CD14-positive monocyte (primary cell): ENCODE measurements around the gene TBC1D22A. TPM values are rescaled to one million over a fixed set of nuclear protein-coding genes. Genes with fewer than 3 reads are reported as not detected.

Experiments used
- DNase-seq, 3 donors: peaks; one replicate each; pipeline ENCODE4 v3.0.0-alpha.2; 2011 to 2022
- H2AFZ ChIP-seq: 2 replicates; pipeline ENCODE4 v1.6.0; 2012; ENCODE audit warnings: mild to moderate bottlenecking, low read depth, low read length, inconsistent platforms; ENCODE audit not compliant: insufficient read depth, poor library complexity, severe bottlenecking
- H3K27ac ChIP-seq, 2 donors: 1 replicate in 1 of 2; 2 replicates in 1 of 2; pipeline ENCODE4 v1.5.1; 2012 to 2013; ENCODE audit warnings: low read length in 2 of 2, control low read depth in 1 of 2, inconsistent platforms in 1 of 2, low read depth in 1 of 2, mild to moderate bottlenecking in 1 of 2
- H3K27me3 ChIP-seq, 2 donors: one replicate each; pipeline versions ENCODE4 v1.6.0 to v1.6.1; 2011 to 2013; ENCODE audit warnings: low read length in 2 of 2; ENCODE audit not compliant: control insufficient read depth in 2 of 2, insufficient read depth in 2 of 2
- H3K36me3 ChIP-seq, 2 donors: replicated peaks in 1 of 2; 1 replicate in 1 of 2; 2 replicates in 1 of 2; pipeline versions ENCODE4 v1.5.1 to v1.6.1; 2012 to 2013; ENCODE audit warnings: low read length in 2 of 2, control low read depth in 1 of 2, inconsistent platforms in 1 of 2, mild to moderate bottlenecking in 1 of 2; ENCODE audit not compliant: insufficient read depth in 2 of 2, control insufficient read depth in 1 of 2
- H3K4me1 ChIP-seq, 2 donors: 1 replicate in 1 of 2; 2 replicates in 1 of 2; pipeline versions ENCODE4 v1.5.1 to v1.6.1; 2012 to 2013; ENCODE audit warnings: low read length in 2 of 2, control low read depth in 1 of 2, inconsistent platforms in 1 of 2, mild to moderate bottlenecking in 1 of 2, moderate library complexity in 1 of 2; ENCODE audit not compliant: insufficient read depth in 2 of 2, control insufficient read depth in 1 of 2
- H3K4me2 ChIP-seq: replicated peaks from 2 replicates; pipeline ENCODE3; 2012; ENCODE audit warnings: low read length, moderate library complexity, mild to moderate bottlenecking; ENCODE audit not compliant: poor library complexity, severe bottlenecking; ENCODE audit errors: extremely low read depth
- H3K4me3 ChIP-seq, 3 experiments: fragments of 200-600 bp in 1 of 3; sonication (generic) in 1 of 3; replicated peaks in 1 of 3; 1 replicate in 2 of 3; 2 replicates in 1 of 3; pipeline ENCODE4 v1.5.1; 2011 to 2013; ENCODE audit warnings: low read length in 3 of 3, mild to moderate bottlenecking in 3 of 3, control low read depth in 2 of 3, low read depth in 2 of 3, inconsistent platforms in 1 of 3, moderate library complexity in 1 of 3
- H3K79me2 ChIP-seq: 2 replicates; pipeline ENCODE4 v1.6.0; 2012; ENCODE audit warnings: mild to moderate bottlenecking, control low read depth, inconsistent platforms, low read length, moderate library complexity; ENCODE audit not compliant: insufficient read depth
- H3K9ac ChIP-seq: 2 replicates; pipeline ENCODE4 v1.6.0; 2017; ENCODE audit warnings: low read length, mild to moderate bottlenecking; ENCODE audit not compliant: insufficient read depth, poor library complexity, severe bottlenecking
- H3K9me3 ChIP-seq, 2 donors: replicated peaks in 1 of 2; 1 replicate in 1 of 2; 2 replicates in 1 of 2; pipeline versions ENCODE4 v1.5.1 to v1.6.1; 2012 to 2013; ENCODE audit warnings: low read length in 2 of 2, control low read depth in 1 of 2; ENCODE audit not compliant: control insufficient read depth in 1 of 2, insufficient read depth in 1 of 2
- H4K20me1 ChIP-seq: 2 replicates; pipeline ENCODE4 v1.6.0; 2012; ENCODE audit warnings: mild to moderate bottlenecking, low read length, control low read depth, moderate library complexity; ENCODE audit not compliant: insufficient read depth
- H3K27ac Mint-ChIP-seq, 7 donors: one replicate each; pipeline ENCODE4 v1.8.0; 2020; ENCODE audit warnings: mild to moderate bottlenecking in 7 of 7, mixed read lengths in 7 of 7, moderate library complexity in 6 of 7, inconsistent platforms in 2 of 7
- H3K27me3 Mint-ChIP-seq, 3 donors: one replicate each; pipeline ENCODE4 v1.8.0; 2021 to 2022; ENCODE audit warnings: low read depth in 3 of 3, mild to moderate bottlenecking in 3 of 3, mixed read lengths in 3 of 3, moderate library complexity in 3 of 3, inconsistent platforms in 1 of 3
- H3K36me3 Mint-ChIP-seq, 2 donors: one replicate each; pipeline ENCODE4 v1.8.0; 2020; ENCODE audit warnings: mixed read lengths in 2 of 2, inconsistent platforms in 1 of 2, mild to moderate bottlenecking in 1 of 2
- H3K4me1 Mint-ChIP-seq: one replicate; pipeline ENCODE4 v1.8.0; 2020; ENCODE audit warnings: mild to moderate bottlenecking, mixed read lengths
- H3K4me3 Mint-ChIP-seq, 2 donors: one replicate each; pipeline ENCODE4 v1.8.0; 2020; ENCODE audit warnings: mild to moderate bottlenecking in 2 of 2, mixed read lengths in 2 of 2, moderate library complexity in 1 of 2
- H3K9me3 Mint-ChIP-seq, 7 donors: one replicate each; pipeline ENCODE4 v1.8.0; 2020 to 2022; ENCODE audit warnings: mixed read lengths in 7 of 7, mild to moderate bottlenecking in 6 of 7, moderate library complexity in 6 of 7, inconsistent platforms in 2 of 7
- WGBS: methylation state at CpG from one replicate; pipeline ENCODE4 v1.1.5; 2013; ENCODE audit warnings: missing lambda C conversion rate; ENCODE audit not compliant: insufficient coverage; 5-methylcytosine and 5-hydroxymethylcytosine counted together
- intact Hi-C, 2 donors: fragments of 100-400 bp; cut with micrococcal nuclease; formaldehyde crosslinking; loops; one replicate each; pipeline versions ENCODE4 v1.15.0 to v1.15.1; 2023
- polyA plus RNA-seq, 3 donors: library from polyadenylated mRNA; depleted of rRNA in 1 of 3; unstranded in 2 of 3; stranded (reverse) in 1 of 3; fragments of 300-500 nt in 2 of 3; fragments of >200 nt in 1 of 3; fragmentation: Illumina TruSeq in 2 of 3; gene quantifications; 1 replicate in 2 of 3; 2 replicates in 1 of 3; pipeline ENCODE4 v1.2.3, GENCODE V29; 2012 to 2021
- TF ChIP-seq, protein P1 (sequence below): fragments of 200-600 bp; IDR thresholded peaks from one replicate; pipeline ENCODE4 v1.8.0; 2022; ENCODE audit warnings: antibody characterized with exemption, mild to moderate bottlenecking

TBC1D22A gene
- polyA plus RNA-seq, 3 donors: 25.9 to 36.2 (median 29.5) TPM

- TF ChIP-seq, protein P1, sequence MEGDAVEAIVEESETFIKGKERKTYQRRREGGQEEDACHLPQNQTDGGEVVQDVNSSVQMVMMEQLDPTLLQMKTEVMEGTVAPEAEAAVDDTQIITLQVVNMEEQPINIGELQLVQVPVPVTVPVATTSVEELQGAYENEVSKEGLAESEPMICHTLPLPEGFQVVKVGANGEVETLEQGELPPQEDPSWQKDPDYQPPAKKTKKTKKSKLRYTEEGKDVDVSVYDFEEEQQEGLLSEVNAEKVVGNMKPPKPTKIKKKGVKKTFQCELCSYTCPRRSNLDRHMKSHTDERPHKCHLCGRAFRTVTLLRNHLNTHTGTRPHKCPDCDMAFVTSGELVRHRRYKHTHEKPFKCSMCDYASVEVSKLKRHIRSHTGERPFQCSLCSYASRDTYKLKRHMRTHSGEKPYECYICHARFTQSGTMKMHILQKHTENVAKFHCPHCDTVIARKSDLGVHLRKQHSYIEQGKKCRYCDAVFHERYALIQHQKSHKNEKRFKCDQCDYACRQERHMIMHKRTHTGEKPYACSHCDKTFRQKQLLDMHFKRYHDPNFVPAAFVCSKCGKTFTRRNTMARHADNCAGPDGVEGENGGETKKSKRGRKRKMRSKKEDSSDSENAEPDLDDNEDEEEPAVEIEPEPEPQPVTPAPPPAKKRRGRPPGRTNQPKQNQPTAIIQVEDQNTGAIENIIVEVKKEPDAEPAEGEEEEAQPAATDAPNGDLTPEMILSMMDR: no peak
Observed at GRCh38 chr22:46730568-46731245, 31.7 kb upstream of the TBC1D22A start.

GRCh38 chr22:46731246-46732040, 31.0 kb upstream of the TBC1D22A start:
- no peaks in the 10 kb centered on the region for H3K9me3 Mint-ChIP-seq
- no peak overlapping the region for H3K4me2 ChIP-seq
- TF ChIP-seq, protein P1: no peak
- intact Hi-C loops: loop anchor here in 1 of 2 donors (10.0 kb wide), 1 partner anchor 137 kb away; no protein-coding TSS in a partner anchor
- no peak overlapping the region for H3K9ac ChIP-seq
- peak overlapping the region in 1 of 2 donors; percentile 30 for H3K27ac ChIP-seq
- H3K4me1 ChIP-seq: peaks cover 22 to 24% of the 10 kb centered on the region in 2 donors
- H2AFZ ChIP-seq: no peak overlapping the region
- no peaks in the 10 kb centered on the region for H3K9me3 ChIP-seq
- peaks cover 31% of the 10 kb centered on the region for H3K4me1 Mint-ChIP-seq
- peaks cover 29 to 60% of the 10 kb centered on the region in 2 donors for H3K36me3 Mint-ChIP-seq
- no peak overlapping the region for H3K4me3 ChIP-seq
- H3K27me3 Mint-ChIP-seq: peaks cover 0 to 1% (median 0%) of the 10 kb centered on the region in 3 donors
- H4K20me1 ChIP-seq: peaks cover 100% of the 10 kb centered on the region
- H3K4me3 Mint-ChIP-seq: no peak overlapping the region
- peak overlapping the region in 4 of 7 donors; percentile 65 to 83 (median 76) for H3K27ac Mint-ChIP-seq
- WGBS: 89% methylated on average over 19 of the region's 22 CpGs
- DNase-seq: peak in 1 of 3 donors; percentile 1
- H3K36me3 ChIP-seq: peaks cover 30 to 54% of the 10 kb centered on the region in 2 donors
- no peaks in the 10 kb centered on the region for H3K27me3 ChIP-seq
- peaks cover 100% of the 10 kb centered on the region for H3K79me2 ChIP-seq

More at GRCh38 chr22:46730568-46731245, 31.7 kb upstream of the TBC1D22A start:
- 76% methylated on average over 4 of the region's 9 CpGs for WGBS
- intact Hi-C loops: loop anchor here in 1 of 2 donors (10.0 kb wide), 1 partner anchor 136 kb away; no protein-coding TSS in a partner anchor
- H3K4me3 ChIP-seq: no peak overlapping the region
- no peaks in the 10 kb centered on the region for H3K9me3 ChIP-seq
- peak overlapping the region in 1 of 2 donors; percentile 30 for H3K27ac ChIP-seq
- peaks cover 100% of the 10 kb centered on the region for H3K79me2 ChIP-seq
- Mint-ChIP-seq H3K4me1 (peaks cover 23% of the 10 kb centered on the region), H3K27me3 (peaks cover 0 to 1% (median 0%) of the 10 kb centered on the region in 3 donors), H3K36me3 (peaks cover 34 to 65% of the 10 kb centered on the region in 2 donors), H3K4me3 (no peak overlapping the region), H3K27ac (peak overlapping the region in 4 of 7 donors; percentile 37 to 77 (median 54)), H3K9me3 (no peaks in the 10 kb centered on the region)
- DNase-seq: no peak
- H2AFZ ChIP-seq: no peak overlapping the region
- no peak overlapping the region for H3K9ac ChIP-seq
- H3K4me1 ChIP-seq: peaks cover 14 to 17% of the 10 kb centered on the region in 2 donors
- H3K36me3 ChIP-seq: peaks cover 37 to 61% of the 10 kb centered on the region in 2 donors
- no peak overlapping the region for H3K4me2 ChIP-seq
- no peaks in the 10 kb centered on the region for H3K27me3 ChIP-seq
- peaks cover 100% of the 10 kb centered on the region for H4K20me1 ChIP-seq
